HG02938 (cell line): ENCODE data around the gene HNRNPR.

Experiments used
- ATAC-seq: cut with Tn5 transposase; IDR thresholded peaks from one replicate; pipeline ENCODE4 v1.9.1; 2021; ENCODE audit warnings: mild to moderate bottlenecking, moderate library complexity; ENCODE audit not compliant: unreplicated experiment

Gene HNRNPR

DNA sequence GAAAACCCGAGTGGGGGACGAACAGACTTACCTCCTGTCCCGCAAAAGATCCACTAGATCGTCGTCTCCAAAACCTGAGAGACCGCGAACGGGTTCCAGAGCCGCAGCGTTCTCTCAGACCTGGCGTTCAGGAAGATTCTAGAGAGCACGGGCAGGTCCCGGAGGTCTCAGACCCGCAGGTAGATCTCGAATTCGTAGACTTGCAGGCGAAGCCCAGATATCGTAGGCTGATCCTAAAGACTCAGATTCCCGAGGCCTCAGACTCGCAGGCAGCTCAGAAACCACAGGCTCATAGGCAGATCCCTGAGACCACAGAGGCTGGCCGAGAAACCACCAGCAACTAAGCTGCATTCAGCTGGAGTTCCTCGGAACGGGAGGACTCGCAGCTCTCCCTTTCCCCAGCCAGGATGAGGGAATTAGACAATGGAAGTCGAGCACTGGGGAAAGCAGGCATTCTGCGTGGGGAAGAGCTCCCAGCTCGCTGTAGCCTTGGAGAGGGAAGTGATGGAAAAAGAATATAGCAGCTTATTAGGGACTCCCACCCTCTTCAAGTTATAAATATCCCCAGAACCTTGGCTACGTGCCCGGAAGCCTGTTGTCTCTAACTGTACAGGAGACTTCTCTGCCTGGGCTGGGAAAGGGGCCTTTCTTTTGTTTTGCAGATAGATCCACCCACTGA, 25.4 kb upstream of the HNRNPR start, which contains the start of gene ZNF436:
Gene ZNF436 (minus strand): TSS at position 502 of the 679 bp plus-strand sequence. CDS start 1,831 bp downstream, outside the sequence.
- ATAC-seq, result no peak

DNA sequence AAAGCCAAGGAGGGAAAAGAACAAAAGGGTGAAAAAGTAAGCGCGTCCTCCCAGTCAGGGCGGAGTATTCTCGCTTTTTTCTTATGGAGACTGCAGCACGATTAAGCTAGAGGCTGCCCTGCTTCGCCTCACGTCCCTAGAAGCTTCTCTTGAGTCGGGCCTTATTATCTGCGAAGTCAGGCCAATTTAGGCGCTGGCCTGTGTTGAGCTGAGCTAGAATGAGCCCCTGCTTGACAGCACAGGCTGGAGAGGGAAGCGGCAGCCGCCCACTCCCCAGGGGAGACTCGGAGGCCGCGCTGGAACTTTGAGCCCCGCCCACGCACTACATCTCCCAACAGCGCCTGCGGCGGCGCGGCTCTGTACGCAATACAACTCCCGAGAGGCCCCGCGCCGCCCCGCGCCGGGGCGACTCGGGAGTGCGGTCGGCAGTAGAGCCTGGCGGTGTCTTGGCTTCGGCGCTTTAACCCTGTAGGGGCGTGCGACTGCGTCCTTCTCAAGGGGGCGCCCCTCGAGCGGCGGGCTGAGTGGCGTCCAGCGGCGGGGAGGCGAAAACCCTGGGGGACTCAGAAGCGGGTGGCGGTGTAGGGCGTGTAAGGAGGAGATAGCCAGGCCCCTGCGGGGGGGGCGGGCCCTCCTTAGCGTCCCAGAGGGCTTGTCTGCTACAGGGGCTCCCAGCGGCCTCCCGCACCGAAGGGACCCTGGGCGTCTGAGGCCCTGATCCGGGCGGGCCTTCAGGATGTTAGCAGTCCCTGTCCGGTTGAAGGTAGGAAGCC, 24.7 kb upstream of the HNRNPR start:
- peak; percentile 60 for ATAC-seq

DNA sequence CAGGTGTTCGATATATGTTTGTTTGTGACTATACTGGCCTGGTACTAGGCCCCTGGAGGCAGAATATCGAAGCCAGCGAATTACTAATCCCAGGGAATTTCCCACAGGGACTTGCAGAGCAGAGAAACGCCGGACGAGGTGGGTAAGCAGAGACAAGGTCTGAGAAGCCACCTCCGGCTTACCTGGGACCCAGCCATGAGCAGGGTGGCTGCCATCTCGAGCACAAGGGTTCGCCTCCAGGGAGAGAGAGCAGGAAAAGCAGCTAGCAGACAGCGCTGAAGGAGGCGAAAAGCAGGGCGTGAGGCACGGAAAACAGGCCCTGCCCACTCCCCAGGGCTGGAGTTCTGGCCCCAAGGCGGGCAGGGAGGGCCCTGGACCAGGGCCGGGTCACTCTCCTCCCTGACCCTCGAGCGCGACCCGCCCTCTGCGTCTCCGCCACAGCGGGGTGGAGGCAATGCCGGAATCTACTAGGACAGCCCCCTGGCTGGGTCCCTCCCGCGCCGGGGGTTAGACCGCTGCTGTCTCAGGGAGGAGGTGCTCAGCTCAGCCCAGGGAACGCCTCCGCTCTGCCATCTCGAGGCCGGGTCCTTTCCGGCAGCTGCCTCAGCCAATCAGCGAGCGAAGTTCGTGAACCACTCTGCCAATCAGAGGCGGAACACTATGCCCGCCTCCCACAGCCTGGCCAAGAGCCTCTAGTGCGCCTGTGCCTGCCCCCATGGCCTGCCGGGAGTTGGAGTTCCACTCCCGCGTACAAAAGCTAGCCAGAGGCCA, 23.9 kb upstream of the HNRNPR start:
- ATAC-seq, result peak; percentile 90

DNA sequence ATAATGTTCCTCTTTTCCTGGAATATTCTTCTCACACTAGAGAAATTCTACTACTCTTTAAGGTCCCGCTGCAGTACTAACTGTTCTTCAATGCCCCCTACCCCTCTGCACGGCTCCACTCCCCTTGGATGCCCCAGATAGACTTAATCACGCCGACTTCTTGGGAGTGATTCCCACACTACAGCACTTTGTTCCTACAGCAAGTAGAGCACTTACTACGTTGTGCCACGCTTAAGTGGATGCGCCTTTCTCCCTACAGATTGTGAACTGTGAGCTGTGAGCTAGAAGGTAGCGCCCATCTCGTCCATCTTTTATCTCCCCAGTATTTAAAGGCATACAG, 23.3 kb upstream of the HNRNPR start:
- no peak for ATAC-seq

DNA sequence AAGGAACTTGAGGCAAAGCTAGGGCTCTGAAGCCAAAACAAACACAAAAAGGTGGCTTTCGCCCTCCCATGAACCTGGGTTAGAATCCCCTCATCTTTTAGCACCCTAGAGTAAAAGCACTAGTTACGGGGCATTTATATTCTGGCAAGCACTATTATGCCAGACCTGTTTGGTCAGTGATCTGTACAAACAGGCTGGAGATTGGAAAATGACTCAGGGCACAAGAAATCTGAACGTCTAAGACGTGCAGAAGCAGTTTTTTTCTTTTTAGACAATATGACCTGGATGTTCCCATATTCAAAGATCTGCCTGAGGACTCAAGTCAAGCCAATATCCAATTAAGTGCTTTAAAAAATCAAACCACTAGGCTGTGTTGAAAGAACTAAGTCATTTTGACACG, 22.5 kb upstream of the HNRNPR start:
- no peak for ATAC-seq

DNA sequence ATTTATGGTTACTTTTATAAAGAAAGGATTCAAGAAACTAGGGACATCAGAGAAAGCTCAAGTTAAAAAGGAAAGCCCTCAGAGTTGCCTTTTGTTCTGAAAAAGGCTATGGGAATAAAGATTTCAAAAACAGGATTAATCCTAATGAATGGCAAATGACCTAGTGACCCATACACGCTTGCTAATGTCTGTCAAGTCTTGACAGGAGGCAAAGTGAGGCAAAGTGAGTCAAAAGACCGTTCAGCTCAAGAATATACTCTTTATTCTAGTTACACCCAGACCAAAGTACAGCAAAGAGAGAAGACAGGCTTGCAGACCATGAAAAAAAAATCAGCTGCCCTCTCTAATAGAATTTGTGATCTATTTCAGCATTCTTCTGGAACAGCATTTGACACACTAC, 22.1 kb upstream of the HNRNPR start:
- no peak for ATAC-seq

DNA sequence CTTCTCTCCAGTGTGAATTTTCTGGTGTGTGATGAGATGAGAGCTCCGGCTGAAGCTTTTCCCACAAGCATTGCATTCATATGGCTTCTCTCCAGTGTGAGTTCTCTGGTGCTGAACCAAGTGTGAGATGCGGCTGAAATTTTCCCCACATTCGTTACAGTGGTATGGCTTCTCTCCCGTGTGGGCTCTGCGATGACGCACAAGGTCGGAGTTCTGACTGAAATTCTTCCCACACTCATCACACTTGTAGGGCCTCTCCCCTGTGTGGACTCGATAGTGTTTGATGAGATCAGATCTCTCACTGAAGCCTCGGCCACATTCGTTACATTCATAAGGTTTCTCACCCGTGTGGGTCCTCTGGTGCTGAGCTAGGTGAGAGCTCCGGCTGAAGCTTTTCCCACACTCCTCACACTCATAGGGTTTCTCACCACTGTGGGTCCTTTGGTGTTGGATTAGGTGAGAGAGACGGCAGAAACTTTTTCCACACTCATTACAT, 18.2 kb upstream of the HNRNPR start:
- ATAC-seq, result no peak

DNA sequence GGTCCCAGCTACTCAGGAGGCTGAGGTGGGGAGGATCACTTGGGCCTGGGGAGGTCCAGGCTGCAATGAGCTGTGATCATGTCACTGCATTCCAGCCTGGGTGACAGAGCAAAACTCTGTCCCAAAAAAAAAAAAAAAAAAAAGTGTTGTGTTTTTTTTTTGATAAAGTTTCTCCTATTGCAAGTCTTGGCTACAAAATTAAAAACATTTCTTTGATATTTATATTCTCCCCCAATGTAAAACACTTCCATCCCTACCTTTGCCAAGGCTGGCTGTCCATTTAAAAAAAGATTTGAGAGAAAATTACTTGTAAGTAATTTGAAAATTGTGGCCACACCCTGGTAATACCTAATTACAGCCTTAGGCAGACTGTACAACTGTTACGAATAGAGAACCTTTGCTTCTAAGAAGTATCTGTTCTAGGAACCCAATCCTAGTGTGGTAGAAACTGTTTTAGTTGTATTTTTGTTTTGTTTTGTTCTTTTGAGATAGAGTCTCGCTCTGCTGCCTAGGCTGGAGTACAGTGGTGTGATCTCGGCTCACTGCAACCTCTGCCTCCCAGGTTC, 14.3 kb upstream of the HNRNPR start:
- no peak for ATAC-seq

DNA sequence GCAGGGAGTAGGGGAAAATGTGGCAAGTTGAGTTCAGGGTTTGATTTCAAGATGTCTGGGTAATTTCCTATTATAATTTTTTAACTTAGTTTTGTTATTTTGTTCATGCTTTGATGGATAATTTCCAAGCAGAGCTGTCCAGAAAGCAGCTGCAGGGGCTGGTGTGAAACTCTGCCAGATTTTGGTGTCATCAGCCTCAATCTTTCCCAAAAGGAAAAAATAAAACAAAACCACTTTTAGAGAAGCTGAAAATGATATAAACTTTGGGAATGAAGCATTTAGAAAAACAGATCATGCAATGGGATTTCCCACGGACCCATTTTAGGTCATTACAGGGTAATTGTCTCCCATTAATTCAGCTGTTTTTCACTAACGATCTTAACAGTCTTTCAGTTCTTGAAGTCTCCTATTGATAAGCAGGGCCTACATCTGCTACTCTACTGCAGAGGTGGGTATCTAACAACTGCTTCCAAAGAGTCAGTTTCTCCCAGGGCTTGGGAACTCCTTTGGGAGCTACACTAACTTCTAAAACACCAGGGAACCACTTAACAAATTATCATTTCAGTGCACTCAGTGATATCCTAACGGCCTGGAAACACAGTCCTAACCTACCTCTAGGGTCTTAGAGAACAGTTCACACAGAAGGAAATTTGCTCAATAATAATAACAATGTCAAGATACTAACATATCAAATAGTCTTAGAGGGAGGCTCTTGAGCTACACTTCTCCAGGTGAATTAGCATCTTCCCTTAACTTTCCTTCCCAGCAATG, 13.2 kb upstream of the HNRNPR start:
- ATAC-seq, result no peak

DNA sequence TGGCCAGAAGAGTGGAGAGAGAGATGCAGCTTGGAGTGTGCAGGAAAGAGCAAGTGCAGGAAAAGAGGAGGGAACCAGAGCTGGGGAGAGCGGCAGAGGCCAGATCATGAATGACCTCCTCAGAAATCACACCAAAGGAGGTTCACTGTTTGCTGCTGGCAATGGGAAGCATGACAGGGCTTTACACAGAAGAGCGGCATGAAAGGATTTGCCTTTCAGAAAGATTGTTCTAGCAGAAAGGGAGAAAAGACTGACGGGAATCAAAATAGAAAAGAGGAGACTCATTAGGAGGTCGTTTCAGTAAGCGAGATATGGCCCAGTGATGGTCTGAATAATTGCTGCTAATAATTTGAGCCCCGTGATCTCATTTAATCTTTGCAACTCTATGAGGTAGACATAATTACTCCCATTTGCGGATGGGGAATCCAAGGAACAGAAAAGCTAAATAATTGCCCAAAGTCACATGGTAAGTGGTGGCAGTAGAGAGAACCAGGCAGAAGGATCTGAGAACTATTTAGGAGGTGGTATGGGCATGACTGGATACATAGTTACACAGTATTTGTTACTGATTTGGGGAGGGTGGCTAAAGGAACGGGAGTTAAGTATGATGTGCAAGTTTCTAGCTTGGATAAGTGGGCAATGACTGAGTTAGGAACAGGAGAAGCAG, 12.5 kb upstream of the HNRNPR start:
- ATAC-seq, result no peak

DNA sequence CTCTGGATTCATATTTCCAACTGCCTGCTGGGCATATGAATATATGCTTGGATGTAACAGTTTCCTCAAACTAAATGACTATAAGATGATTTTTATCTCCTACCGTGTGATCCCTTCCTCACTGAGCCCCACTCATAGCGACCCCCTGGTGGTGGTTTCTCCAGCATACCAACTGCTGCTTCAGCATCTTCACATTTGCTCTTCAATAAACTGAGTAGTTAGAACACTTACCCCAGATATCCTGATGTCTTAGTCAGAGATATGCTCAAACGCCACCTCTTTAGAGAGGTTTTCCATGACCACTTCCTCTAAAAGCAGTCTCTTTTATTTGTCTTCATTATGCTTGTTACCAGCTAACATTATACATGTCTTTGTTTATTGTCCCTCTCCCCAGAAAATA, 10.2 kb upstream of the HNRNPR start:
- no peak for ATAC-seq

DNA sequence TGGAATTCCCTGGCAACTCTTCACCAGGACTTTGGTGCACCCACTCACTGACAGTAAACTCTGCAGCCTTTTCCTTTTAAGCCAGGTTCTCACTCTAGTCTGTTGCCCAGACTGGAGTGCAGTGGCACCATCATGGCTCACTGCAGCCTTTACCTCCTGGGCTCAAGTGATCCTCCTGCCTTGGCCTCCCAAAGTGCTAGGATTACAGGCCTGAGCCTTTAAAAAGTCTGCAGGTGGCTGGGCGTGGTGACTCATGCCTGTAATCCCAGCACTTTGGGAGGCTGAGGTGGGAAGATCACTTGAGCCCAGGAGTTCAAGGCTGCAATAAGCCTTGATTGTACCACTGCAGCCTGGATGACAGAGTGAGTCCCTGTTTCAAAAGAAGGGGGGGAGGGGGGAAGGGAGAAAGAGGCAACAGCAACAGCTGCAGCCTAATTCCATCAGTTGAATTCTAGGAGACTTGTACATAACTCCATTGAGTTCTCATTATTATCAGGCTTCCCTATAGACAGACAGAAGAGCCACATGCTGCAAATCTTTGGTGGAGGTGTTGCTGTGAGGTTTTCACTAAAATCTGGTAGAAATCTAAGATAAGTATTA, 8.1 kb upstream of the HNRNPR start:
- no peak for ATAC-seq

DNA sequence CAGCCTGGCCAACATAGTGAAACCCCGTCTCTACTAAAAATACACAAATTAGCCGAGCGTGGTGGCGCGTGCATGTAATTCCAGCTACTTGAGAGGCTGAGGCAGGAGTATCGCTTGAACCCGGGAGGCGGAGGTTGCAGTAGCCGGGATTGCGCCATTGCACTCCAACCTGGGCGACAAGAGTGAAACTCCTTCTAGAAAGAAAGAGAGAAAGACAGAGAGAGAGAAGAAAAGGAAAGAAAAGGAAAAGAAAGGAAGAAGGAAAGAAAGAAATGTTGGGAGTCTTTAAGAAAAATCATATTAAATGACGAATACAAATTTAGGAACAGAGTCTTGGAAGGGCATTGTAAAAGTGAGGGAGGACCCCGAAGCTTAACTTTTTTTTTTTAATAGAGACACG, 1.8 kb upstream of the HNRNPR start:
- no peak for ATAC-seq

DNA sequence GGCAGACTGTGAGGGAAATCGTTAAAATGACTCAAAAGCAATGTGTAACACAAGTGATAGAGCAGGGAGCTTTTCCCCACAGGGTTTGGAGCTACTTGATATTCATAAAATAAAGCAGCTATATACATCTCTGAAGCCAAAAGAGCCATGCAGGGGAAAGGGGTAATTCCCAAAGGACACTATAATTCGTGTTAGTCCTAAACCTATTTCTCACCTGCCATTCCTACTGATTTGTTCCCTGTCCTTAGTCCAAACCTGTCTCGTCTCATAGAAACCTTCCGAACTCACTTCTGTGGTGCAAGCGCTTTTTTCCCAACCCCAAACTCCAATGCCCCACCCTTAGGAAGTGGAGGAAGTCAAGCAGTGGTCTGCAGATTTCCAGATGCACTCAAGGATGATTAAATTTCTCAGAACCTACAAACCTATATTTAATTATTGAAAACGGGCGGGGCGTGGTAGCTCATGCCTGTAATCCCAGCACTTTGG, 946 bp upstream of the HNRNPR start:
- peak; percentile 3 for ATAC-seq

DNA sequence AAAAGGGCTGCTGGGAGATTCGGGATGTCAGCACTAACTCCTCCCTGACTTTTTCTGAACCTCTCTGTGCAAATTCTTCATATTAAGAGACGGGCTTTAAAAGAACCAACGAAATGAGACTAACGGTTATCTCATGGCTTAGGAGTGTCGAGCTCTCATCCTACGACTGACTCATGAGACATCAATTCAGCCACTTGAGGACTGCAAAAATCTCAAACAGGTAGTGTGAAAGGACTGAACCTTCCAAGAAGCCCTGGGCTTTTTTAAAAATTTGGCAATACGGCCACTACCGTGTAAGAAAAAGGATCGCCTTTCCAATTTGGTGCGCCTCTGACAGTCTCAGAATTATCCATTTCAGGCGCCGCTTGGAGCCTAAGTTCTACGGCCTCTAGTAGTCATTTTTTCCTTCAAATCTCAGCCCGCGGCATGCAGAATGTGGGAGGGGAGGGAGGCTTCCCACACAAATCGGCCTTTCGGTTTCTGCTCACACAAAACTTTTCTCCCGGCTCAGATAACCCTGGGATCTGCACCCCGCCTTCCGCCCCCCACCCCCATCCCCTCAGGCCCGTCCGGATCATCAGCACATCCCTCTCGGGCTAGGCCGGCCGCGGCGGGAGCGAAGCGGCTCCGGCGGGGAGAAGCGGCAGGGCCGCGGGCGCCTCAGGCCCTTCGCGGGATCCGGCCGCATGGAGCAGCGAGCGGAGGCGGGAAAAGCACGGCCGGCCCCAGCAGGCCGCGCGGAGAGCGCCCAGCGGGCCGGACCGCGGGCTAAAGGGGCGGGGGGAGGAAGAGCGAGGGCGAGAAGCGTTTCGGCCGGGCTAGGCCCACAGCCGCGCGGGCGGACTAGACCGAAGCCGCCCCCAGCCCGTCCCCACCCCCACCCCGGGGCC, 618 bp downstream of the HNRNPR start:
- no peak for ATAC-seq

DNA sequence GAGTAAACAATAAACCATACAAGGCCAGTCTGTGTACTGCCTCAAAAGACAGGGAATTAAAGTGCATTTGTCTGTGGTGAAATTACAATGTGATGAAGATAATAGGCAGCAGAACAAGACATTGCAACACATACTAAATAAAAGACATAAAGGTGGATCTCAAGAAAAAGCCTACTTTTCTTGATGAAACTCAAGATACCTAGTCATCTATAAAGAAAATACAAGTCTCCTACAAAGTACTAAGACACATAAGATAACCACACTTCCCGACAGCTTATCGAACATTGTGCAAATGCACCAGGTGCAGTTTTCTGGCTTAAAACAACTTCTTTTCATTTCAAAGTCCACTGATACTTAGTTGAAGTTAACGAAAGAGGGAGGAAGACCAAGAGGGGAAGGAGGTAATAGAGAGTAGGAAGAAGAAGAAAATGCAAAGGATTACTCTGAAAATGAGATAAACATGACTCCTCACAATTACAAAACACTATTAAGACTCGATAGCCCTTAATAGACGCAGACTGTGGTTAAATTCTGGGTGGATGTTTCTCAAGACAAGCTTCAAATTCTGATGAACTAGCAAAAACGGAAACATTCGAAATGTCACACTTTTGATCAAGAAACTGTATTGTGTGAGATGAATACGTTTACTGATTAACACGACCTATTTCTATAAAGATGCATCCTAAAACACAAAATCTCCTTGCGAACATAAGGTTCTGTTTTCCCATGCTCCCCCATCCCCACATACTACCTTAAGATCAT, 2.0 kb downstream of the HNRNPR start:
- ATAC-seq, result no peak

DNA sequence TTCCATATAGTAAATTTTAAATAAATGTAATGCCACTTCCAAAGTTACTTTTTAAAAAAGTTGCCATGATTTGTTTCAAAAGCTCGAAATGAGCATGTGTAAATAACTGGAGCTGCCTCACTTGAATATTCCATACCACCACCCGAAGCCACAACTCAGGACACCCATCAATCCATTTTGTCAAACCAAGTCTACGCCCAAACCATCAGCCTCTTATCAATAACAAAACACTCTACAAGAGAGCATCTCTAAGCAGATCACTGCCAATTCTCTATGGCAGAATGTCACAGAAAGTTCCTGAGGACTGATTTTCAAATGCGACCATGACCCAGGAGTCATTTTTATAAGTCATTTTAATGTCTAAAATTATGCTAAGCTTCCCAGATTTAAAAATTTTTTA, 4.5 kb downstream of the HNRNPR start:
- ATAC-seq, result no peak

DNA sequence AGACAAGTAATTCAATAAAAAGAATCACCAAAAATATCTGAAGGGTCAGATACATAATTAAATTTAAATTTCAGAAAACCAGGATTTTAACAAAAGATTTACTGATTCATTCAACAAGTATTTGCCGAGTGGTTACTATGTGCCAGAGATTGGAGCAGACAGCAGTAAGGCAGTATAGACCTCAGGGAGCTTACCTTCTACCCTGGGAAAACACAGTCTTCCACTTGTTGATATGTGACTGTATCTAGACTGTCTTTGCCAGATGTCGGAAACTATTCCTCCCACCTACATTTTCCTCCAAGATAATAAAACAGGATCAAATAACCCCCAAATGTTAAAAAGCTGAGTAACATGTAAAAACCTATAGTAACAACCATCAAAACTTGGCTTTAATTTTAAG, 6.2 kb downstream of the HNRNPR start:
- no peak for ATAC-seq
